Spleen (tissue), 7 donors: ENCODE measurements around the gene SORBS1.

Experiments
- POLR2A ChIP-seq, 3 donors: fragments of 450-650 bp; IDR thresholded peaks; one replicate each; pipeline ENCODE4 v1.5.1; 2017; ENCODE audit warnings: antibody characterized with exemption in 3 of 3, mild to moderate bottlenecking in 1 of 3
- POLR2AphosphoS5 ChIP-seq, 3 donors: sonication (generic); formaldehyde crosslinking; IDR thresholded peaks; one replicate each; pipeline ENCODE4 v1.5.1; 2017; ENCODE audit warnings: antibody characterized with exemption in 3 of 3
- TF ChIP-seq, protein P1 (sequence below), 11 experiments: fragments of 200-600 bp in 7 of 11; fragments of 450-650 bp in 4 of 11; sonication (generic) in 4 of 11; IDR thresholded peaks in 8 of 11; conservative IDR thresholded peaks in 3 of 11; 1 replicate in 7 of 11; 2 replicates in 4 of 11; pipeline versions ENCODE4 v1.4.0 to v1.8.0; 2016 to 2021; ENCODE audit warnings: antibody characterized with exemption in 11 of 11, inconsistent platforms in 4 of 11, mild to moderate bottlenecking in 1 of 11
- donor health status: DM: no; HTN: no; CAD: no; lungs with moderate emphysema.
- donor health status: DM: no; HTN: no; CAD: no.
- donor health status: DM: no; HTN: no; CAD: no.

DNA sequence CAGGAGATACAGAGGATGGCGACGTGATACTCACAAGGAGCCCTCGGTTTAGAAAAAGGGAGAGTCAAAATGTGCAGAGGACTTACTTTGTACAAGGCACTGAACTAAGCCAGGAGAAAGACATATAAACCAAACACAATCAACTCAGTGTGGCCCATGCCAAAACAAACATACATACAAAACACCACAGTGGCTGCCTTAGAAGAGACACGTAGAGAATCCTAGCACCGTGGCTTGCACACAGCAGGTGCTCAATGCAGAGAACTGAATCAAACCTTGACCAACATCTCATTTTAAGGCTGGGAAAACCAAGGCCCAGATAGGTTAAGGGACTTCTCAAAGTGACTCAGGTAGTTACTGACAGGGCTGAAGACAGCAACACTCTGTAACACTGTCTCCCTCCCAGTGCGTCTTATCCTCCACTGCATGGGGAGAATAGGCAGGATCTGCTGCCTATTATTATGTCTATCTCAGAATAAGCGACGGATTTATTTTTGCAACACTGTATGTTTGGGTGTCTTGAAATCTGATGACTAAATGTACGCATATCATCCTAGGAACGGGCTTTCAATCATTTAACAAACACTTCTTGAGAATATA lies 11.0 kb downstream of the SORBS1 start:
- TF ChIP-seq, protein P1, sequence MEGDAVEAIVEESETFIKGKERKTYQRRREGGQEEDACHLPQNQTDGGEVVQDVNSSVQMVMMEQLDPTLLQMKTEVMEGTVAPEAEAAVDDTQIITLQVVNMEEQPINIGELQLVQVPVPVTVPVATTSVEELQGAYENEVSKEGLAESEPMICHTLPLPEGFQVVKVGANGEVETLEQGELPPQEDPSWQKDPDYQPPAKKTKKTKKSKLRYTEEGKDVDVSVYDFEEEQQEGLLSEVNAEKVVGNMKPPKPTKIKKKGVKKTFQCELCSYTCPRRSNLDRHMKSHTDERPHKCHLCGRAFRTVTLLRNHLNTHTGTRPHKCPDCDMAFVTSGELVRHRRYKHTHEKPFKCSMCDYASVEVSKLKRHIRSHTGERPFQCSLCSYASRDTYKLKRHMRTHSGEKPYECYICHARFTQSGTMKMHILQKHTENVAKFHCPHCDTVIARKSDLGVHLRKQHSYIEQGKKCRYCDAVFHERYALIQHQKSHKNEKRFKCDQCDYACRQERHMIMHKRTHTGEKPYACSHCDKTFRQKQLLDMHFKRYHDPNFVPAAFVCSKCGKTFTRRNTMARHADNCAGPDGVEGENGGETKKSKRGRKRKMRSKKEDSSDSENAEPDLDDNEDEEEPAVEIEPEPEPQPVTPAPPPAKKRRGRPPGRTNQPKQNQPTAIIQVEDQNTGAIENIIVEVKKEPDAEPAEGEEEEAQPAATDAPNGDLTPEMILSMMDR (IDR thresholded peaks at IDR 0.05 in 8 of 11, conservative IDR thresholded peaks at IDR 0.05 in 3 of 11) = no peak
- TF ChIP-seq POLR2AphosphoS5 (IDR thresholded peaks at IDR 0.05) (no peak), POLR2A (IDR thresholded peaks at IDR 0.05) (no peak)
